Posterior cingulate gyrus (tissue), 11 donors: ENCODE measurements around the gene DOK6.

ENCODE experiments used
- DNase-seq, 10 donors: peaks; one replicate each; pipeline versions ENCODE4 v3.0.0 to v3.0.0-alpha.2; 2020 to 2021; ENCODE audit warnings: mixed read lengths in 3 of 10
- intact Hi-C: fragments of 100-400 bp; cut with DNase I; formaldehyde crosslinking; loops from one replicate; pipeline ENCODE4 v1.15.1; 2023

Gene DOK6

DNA sequence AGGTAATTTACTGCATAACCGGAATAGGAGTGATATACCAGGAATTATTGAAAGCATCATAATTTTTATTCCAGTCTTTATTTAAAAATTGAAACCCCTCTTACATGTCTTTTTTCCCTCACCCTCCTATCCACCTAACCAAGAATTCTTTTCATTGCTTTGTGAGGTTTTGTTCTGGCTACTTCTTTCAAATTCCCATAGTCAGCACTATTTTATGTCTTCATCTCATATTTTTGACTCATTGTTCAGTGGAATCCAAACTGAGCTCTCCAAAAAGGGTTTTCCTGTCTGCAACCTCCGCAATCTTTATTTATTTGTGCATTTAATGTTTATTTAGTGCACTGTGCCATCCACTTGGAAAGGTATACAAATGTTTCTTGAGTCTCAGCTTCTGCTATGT, 128.5 kb downstream of the DOK6 start:
- no peak for DNase-seq
- intact Hi-C loops: no loop called here

DNA sequence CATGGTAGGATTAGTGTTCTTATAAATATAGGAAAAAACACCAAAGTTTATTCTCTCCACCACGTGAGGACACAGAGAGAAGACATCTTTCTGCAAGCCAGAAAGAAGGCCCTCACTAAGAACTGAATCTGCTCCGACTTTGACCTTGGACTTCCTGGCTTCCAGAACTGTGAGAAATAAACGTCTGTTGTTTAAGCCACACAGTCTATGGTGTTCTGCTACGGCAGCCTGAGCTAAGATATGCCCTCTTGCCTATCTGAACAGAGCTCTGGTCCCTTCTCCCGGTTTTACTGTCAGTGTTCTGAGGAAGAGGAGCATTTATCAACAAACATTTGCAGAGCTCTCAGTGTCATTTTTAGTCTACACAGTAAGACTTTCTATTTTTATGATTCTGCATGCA, 131.3 kb downstream of the DOK6 start:
- intact Hi-C loops: no loop called here
- no peak for DNase-seq

DNA sequence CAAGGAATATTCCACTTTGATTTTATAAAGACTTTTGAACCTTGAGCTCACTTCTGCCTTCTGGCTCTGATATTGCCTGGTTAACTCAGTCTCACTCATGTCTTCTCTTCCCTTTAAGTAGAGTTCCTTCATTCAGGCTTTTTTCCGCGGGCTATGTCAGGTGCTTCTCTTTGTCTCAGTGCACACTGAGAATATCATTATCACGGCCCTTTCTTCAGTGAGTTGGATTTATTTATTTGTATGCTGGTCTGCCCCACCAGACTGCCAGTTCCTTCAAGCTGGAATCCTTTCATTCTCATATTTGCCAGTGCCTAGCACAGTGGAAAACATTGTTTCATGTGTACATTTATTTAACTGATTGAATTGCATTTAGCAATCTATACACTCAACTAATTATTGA, 136.5 kb downstream of the DOK6 start:
- intact Hi-C loops: no loop called here
- DNase-seq: no peak

DNA sequence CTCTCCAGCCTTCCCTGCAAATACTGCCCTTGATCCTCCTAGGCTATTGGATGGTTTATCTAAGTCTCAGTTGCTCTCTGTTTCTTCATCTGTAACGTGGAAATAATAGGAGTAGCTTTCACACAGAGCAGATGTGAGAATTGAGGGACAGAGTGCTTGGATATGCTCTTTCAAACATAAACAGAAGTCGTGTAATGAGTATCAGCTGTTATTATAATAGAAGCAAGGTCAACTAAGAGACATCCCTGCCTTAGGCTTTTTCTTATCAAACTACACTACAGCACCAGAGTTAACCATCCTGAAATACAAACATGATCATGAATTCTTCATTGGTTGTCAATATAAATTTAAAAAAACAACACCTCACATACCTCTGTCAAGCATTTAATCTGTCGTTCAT, 138.2 kb downstream of the DOK6 start:
- intact Hi-C loops: no loop called here
- DNase-seq: no peak

DNA sequence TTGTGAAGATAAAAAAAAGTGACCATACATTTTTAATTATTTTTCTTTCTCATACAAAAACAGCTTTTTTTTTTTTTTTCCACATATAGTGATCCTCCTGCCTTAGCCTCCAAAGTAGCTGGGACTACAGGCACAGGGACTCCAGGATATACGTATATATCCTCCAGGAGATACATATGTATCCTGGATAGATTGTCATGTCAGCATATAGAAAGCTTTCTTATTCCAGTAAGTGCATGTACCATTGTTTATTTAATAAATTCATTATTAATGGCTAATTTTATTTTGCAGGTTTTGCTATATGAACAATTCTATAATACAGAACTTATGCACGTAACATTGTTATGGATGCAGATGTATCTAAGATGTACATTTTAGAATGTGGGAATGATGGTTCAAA, 138.7 kb downstream of the DOK6 start:
- intact Hi-C loops: no loop called here
- no peak for DNase-seq

DNA sequence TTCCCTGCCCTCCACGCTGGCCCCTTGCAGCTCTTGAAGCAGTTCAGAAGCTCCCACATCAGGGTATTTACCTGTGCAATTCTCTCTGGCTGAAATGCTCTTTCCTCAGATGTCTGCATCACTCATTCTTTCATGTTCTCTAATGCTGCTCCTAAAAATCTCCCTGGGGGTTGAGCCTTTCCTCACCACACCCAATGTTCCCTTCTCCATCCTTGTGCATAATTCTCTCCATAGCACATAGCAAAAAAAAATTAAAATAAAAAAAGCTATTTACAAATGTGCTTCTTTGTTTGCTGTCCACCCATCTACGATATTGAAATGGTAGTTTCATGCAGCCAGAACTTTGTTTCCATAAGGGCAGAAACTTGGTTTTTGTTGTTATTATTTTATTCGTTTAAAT, 155.5 kb downstream of the DOK6 start:
- intact Hi-C loops: no loop called here

DNA sequence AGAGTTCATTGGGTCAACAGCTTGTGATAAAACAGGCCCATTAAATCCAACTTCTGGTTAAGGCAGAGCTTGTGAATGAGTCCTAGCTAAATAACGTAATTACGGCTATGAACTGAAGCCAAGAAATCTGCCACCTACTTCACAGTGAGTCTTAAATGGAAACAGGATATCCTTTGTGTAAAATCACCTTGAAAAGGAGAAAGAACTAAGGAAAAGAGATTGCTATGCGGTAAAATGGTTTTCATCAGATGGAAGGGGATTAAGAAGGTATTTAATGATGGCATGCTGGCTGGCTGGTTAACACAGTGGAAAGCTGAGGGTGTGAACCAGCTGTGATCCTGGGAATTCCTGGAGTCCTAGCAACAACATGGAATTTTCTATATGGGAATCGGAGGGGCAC, 156.6 kb downstream of the DOK6 start:
- intact Hi-C loops: no loop called here
- DNase-seq: no peak

More for the DNA sequence above, 155.5 kb downstream of the DOK6 start:
- DNase-seq: no peak

DNA sequence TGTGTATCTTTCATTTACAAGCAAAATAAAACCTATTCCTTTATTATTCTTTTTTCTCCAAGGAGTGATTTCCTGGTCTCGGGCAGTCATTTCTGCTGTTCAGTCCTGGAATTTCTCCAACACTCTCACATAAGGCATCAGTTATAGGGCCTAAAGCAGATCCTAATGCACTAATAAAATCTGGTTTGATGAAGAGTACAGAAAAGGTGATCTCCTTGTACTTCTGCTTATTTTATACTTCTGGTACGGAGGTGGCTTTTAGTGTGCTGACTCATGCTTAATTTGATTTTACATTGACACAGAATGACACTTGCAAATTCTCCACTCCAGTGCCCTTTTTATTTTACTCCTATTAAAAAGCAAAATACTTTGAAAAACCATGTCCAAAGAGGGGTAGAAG, 157.4 kb downstream of the DOK6 start:
- no peak for DNase-seq
- intact Hi-C loops: no loop called here

DNA sequence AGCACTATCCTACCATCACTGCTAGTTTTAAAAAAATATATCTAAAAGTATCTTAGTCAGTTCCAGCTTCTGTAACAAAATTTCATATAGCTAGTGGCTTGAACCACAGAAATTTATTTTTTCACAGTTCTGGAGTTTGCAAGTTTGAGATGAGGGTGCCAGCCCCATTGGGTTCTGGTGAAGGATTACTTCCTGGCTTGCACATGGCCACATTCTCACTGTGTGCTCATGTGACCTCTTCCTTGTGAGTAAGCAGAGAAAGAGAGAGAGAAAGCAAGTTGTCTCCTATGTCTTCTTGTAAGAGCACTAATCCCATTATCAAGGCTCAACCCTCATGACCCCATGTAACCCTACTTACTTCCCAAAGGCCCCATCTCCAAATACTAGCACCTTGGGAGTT, 158.9 kb downstream of the DOK6 start:
- no peak for DNase-seq
- intact Hi-C loops: no loop called here

DNA sequence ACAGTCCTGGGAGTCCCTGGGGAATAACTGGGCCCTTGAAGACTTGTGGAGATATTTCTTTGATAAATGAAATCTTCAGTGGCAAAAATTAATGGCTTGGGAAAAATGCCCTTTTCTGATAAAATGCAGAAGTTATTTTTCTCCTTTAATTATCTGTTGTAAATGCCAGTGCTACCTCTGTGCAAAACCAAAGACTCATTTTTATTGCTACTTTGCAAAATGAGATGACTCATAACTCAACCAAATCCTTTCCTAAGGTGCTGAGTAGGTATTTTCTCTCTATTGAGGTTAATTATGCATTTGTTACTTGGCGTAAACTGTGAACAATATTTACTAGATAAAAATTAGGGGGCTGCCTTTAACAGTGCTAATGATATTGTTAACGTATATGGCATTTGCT, 163.9 kb downstream of the DOK6 start:
- intact Hi-C loops: no loop called here
- no peak for DNase-seq

DNA sequence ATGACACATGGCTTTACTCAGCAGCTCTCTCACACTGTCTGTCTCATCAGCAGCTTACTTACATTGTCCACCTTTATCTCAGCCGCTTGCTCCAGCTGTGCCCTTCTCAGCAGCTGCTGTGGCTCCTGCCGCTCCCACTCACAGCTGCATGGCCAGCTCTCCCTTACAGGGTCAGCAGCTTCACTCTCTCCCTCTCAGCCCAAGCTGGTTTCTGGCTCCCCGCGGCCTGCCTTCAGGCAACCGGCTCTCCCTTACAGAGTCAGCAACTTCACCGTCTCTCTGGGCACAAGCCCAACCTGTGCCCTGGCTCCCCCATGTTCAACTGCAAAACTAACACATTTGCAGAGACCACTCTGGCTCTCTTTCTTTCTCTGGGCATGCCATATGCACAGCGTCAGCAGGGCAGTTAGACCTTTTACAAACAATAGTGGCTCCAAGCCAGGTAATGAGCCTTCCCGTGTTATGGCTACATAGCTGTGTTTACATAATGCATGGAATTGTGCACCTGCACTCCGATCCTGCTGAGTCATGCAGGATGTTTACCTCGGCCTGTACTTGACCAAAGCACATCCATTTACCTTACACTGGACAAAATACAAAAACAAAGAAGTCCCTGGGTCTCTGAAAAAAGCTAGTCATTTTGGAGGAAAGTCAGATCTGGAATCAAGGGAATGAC, 167.3 kb downstream of the DOK6 start:
- intact Hi-C loops: no loop called here
- DNase-seq: peak in 1 of 10 donors; percentile 60

DNA sequence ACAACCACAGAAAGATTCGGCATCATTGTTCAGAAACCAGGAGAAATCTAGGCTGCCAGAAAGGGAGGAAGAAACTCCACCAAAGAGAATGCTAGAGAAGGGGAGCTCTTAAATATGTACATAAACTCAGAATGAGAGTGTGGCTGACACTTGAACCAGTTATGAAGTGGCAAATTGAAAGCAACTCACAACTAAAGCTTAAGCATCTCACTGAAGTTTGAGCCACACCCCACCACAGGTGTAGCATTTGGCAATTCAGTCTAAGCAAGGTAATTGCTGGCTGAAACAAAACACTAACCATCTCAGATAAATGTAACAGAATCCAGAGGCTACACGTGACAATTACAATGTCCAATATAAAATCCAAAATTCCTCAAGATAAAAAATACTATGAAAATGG, 168.4 kb downstream of the DOK6 start:
- intact Hi-C loops: no loop called here
- DNase-seq: no peak

DNA sequence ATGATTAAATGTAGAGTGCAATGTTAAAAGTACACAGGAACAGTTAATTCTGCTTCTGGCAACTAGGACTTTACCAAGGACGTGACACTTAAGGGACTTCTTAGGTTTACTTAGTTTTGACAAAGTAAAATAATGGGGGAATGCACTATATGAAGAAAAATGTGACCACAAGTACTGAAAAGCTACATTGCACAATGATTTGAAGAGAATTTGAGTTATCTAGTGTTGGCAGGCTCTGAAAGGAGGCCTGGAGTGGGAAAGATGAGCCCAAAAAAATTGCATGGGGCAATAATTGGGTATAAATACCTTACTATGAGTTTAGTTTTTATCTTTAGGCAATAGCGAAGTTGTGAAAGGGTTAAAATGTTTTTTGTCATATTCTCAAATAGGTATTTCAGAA, 173.7 kb downstream of the DOK6 start:
- DNase-seq: no peak
- intact Hi-C loops: no loop called here

DNA sequence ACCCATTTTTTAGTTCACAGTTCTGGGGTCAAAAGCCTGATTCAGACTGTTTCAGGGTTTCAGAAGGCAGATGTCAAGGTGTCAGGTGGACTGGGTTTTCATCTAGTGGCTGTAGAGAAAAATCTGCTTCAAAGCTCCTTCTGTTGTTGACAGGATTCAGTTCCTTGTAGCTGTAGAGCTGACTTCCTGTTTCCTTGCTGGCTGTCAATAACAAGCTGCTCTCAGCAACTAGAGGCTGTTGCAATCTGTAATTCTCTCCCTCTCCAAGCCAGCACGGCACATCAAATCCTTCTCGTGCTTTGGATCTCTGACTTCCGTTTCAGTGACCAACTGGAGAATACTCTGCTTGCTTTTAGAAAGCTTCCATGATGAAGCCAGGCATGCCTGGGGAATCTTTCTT, 179.4 kb downstream of the DOK6 start:
- no peak for DNase-seq
- intact Hi-C loops: no loop called here

DNA sequence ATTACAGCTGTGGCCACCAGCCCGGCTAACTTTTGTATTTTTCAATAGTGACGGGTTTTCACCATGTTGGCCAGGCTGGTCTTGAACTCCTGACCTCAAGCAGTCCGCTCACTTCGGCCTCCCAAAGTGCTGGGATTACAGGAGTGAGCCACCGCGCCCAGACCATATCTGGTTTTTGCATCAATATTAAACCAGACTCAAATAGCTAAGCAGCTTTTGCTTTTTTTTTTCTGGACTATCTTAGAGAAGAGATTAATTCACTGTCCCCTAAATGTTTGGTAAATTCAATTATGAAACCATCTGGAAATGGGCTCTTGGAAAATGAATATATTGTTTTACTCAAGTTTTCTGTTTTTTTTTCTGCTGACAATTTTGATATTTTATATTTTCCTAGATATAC, 183.7 kb downstream of the DOK6 start:
- intact Hi-C loops: no loop called here
- DNase-seq: peak in 1 of 10 donors; percentile 44

DNA sequence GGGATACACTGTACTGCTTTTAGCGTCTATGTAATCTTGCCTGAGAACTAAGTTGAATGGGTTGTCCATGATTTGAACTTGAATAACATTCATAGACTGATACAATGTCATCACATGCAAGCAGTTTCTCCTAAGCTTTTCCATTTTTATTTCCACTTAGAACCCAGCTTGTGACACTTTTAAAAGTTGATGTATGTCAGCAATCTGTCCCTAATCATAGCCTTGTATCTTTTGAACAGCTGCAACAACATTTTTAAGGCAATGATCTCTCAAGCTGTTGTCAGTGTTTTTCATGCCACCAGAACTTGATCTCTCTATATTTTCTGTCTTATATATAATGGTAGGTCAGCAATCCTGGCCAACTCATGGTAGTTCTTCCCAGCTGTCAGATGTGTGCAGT, 185.0 kb downstream of the DOK6 start:
- intact Hi-C loops: no loop called here
- DNase-seq: no peak

DNA sequence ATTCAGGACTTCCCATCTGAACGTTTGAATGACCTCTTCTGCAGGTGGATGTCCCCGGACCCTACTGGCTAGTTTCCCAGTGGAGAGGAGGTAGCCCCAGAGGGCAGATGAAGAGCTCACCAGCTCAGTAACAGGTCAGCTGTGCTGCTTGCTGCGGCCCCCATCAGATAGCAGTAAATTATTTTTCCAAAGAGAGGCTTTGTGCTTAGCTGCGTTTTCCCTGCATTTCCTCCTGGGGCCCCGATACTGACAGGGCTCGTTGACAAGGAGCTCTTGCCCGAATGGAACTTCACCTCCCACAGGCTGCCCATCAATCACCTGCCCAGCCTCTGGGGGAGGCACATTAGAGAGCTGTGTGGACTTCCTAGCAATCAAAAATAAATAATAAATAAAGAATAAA, 185.8 kb downstream of the DOK6 start:
- peak in 2 of 10 donors; percentile 56 to 71 for DNase-seq
- intact Hi-C loops: no loop called here

DNA sequence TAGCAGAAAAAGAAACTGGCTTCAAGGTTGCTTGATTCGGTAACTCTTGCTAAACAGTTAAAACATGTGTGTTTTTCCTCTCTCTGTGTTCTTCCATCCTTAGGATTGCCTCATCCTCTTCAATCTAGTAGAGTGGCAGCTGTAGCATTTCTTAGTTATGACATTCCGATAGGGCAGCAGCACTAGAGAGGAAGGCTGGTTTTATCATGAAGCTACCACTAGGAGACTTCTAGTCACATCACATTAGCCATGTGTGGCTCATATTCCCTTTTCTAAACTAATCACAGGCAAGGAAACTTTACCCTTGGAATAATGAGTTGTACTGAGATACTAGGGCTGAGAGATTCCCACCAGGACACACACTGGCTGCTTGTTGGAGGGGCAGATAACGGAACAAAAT, 187.6 kb downstream of the DOK6 start:
- intact Hi-C loops: no loop called here

DNA sequence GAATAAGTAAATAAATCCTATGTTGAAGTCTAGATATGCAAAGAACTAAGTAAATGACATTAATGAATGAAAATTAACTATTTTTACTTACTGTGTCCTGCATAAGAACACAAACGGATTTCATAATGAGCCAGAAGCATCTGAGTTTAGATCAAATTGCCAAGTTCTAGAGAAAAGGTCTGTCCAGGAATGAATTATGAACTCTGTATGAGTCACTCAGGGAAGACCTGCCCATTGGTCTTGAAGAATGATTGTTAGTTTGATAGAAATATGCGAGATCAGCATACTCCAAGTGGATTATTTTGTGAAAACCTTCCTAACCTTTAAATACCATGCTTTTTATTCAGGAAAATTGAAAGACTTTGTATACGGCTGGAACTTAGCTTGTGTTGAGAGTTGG, 189.5 kb downstream of the DOK6 start:
- no peak for DNase-seq
- intact Hi-C loops: no loop called here

More for the DNA sequence above, 187.6 kb downstream of the DOK6 start:
- DNase-seq: no peak

DNA sequence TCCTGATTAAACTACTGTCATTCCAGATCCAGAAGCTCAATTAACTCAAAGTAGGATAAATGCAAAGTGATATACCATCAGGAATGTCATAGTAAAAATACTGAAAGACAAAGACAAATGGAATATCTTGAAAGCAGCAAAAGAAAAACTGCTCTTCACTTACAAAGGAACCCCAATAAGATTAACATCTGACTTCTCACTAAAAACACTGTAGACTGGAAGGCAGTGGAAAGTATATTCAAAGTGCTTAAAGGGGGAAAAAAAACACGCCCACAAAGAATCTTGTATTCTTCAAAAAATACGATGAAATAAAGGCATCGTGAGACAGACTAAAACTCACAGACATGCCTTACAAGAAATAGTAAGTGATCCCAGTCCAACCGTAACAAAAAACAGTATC, 195.7 kb downstream of the DOK6 start:
- intact Hi-C loops: no loop called here
- DNase-seq: no peak

DNA sequence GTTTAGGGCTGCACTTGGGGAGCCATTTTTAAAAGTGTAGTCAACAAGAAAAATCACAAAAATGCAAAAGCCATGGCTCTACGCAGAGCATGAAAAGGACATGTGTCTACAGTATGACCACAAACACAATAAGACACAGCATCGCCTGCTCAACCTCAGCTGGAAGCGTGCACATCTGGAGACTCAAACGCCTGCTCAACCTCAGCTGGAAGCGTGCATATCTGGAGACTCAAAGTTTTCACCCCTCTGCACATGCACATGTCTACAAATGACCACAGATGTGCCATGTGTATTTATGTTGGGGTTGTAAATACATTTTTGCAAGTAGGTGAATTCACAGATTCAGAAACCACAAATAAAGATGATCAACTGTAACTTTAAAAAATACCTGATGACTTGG, 196.9 kb downstream of the DOK6 start:
- intact Hi-C loops: no loop called here
- peak in 1 of 10 donors; percentile 50 for DNase-seq

DNA sequence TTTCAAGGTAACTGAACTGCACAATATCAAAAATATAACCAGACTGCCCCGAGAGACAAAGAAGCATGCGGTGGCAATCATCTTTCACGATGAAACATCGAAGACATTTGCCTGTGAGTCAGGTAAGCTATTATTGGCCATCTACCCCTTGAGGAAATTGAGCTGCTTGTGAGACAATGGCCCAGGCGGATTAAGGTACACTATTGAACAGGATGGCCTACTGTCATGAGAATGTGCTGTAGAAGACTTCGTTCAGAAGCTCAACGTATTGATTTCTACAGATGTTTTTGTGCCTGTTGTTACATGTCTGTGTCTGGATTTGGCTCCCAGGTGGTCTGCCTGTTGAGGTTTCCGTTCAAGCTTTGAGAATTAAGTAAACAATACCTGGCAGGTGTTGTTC, 198.7 kb downstream of the DOK6 start:
- DNase-seq: no peak
- intact Hi-C loops: no loop called here

DNA sequence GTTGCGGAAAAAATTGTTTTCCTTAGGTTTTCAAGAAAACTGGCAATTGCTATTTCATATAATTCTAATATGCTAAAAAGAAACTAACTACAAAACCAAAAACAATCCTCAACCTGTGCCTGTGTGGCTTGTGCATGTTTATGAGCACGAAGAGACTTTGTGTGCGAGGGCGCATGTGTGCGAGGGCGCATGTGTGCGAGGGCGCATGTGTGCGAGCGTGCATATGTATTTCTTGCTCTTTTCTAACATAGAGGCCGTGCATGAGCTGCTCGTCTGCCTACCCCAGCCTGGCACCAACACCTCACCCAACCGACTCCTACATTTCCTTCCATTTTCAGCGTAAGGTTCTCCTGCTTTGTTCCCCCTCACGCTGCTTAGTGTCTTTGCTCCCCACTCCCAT, 211.6 kb downstream of the DOK6 start:
- DNase-seq: peak in 1 of 10 donors; percentile 55
- intact Hi-C loops: no loop called here
